Stimulated activated CD4-positive, alpha-beta T cell treated with anti-CD3 and anti-CD28 coated beads, Interleukin-1b, Interleukin-23, amount 100 ng/mL, for 24 hours (primary cell): ENCODE measurements around the gene DTYMK.

ENCODE experiments used
- DNase-seq, 4 experiments: peaks; one replicate each; pipeline ENCODE4 v3.0.0-alpha.2; 2020; ENCODE audit warnings: low read depth in 4 of 4, low spot score in 1 of 4

Gene DTYMK

GRCh38 chr2:241652142-241652541 lies 34.5 kb downstream of the DTYMK start:
- DNase-seq: no peak

GRCh38 chr2:241649927-241650326 lies 36.7 kb downstream of the DTYMK start:
- DNase-seq: no peak

GRCh38 chr2:241649404-241649803 lies 37.2 kb downstream of the DTYMK start:
- DNase-seq: no peak

GRCh38 chr2:241648453-241648852 lies 38.2 kb downstream of the DTYMK start:
- no peak for DNase-seq

- DNase-seq: no peak
These were observed 40.5 kb downstream of the DTYMK start for GRCh38 chr2:241645915-241646645.

- no peak for DNase-seq
These were observed 41.3 kb downstream of the DTYMK start for GRCh38 chr2:241645056-241645914.

- no peak for DNase-seq
These were observed 45.0 kb downstream of the DTYMK start for GRCh38 chr2:241641631-241642030.

- no peak for DNase-seq
These were observed 46.3 kb downstream of the DTYMK start for GRCh38 chr2:241640165-241640795.

GRCh38 chr2:241639385-241639784 lies 47.2 kb downstream of the DTYMK start:
- no peak for DNase-seq

- no peak for DNase-seq
These were observed 47.7 kb downstream of the DTYMK start for GRCh38 chr2:241638940-241639339.

GRCh38 chr2:241637795-241638660 lies 48.6 kb downstream of the DTYMK start:
- peak; percentile 32 to 44 (median 38) for DNase-seq

GRCh38 chr2:241637018-241637794 lies 49.4 kb downstream of the DTYMK start, which contains the start of the genes ATG4B and THAP4:
Gene ATG4B (plus strand): TSS chr2:241637693. CDS start chr2:241637715, 22 bp downstream.
Gene THAP4 (minus strand): TSS chr2:241637158. CDS start chr2:241637017, 141 bp downstream.
- DNase-seq: peak; percentile 47 to 72 (median 61)

GRCh38 chr2:241636182-241637017 lies 50.2 kb downstream of the DTYMK start:
- DNase-seq: peak in 1 of 4 experiments; percentile 14

- no peak for DNase-seq
These were observed 50.9 kb downstream of the DTYMK start for GRCh38 chr2:241635756-241636155.

GRCh38 chr2:241633561-241633960 lies 53.1 kb downstream of the DTYMK start:
- no peak for DNase-seq

- no peak for DNase-seq
These were observed 53.9 kb downstream of the DTYMK start for GRCh38 chr2:241632478-241633325.

GRCh38 chr2:241629762-241630435 lies 56.7 kb downstream of the DTYMK start:
- no peak for DNase-seq
